ENCODE results near the gene SLC22A1. TPM values are rescaled to one million over a fixed set of nuclear protein-coding genes. Genes with fewer than 3 reads are reported as not detected.
"Not testable (repeated sequence)": the region's sequence is repeated elsewhere in the genome, so short reads cannot be mapped to it uniquely, and the experiment has no call there.

The SLC22A1 gene
- polyA plus RNA-seq, 3 donors: 0.82 to 1.0 (median 0.89) TPM

DNA sequence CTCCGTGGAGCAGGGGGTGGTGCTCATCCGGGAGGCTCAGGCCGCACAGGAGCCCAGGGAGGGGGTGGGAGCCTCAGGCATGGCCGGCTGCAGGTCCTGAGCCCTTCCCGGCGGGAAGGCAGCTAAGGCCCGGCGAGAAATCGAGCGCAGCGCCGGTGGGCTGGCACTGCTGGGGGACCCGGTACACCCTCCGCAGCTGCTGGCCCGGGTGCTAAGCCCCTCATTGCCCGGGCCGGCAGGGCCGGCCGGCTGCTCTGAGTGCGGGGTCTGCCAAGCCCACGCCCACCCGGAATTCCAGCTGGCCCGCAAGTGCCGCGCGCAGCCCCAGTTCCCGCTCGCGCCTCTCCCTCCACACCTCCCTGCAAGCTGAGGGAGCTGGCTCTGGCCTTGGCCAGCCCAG is 7.1 kb upstream of the SLC22A1 start:
- DNase-seq (ENCODE audit: extremely low read depth in 1 of 11, low read depth in 9 of 11, low spot score in 4 of 11): not testable (repeated sequence)

DNA sequence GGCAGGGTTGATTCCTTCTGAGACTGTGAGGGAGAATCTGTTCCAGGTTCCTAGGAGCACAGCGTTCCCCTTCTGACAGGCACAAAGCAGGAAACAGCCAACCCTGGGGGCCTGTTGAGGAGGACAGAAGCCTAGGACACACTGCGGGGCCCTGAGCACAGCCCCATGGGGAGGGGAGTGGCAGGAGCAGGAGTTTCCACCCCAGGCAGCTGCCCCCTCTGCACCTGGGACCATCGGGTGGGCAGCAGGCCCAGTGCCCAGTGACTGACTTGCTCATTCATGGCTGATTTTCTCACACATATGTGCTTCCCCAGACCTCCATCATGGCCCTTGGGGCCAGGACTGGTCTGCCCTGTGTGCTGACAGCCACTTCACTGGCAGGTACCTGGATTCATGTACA is 6.2 kb upstream of the SLC22A1 start:
- no peak for DNase-seq (ENCODE audit: extremely low read depth in 1 of 11, low read depth in 9 of 11, low spot score in 4 of 11)

DNA sequence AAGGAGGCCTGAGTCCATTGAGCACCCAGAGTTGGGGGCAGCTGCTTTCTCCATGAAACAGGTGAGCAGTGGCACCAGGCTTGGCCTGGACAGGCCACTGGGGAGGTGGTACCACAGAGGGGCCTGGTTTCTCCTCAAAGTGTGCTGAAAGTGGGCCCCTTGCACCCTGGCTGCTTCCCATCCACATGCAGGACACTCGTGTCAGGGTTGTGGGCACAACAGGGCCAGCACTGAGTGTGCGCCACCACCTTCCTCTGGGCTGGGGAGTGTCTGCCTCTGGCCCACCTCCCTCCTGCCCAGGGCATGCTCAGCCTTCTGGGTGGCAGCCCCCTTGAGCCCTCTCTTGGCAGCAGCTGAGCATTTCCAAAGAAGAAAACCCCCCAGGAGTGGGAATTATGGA is 5.2 kb upstream of the SLC22A1 start:
- no peak for DNase-seq (ENCODE audit: extremely low read depth in 1 of 11, low read depth in 9 of 11, low spot score in 4 of 11)

DNA sequence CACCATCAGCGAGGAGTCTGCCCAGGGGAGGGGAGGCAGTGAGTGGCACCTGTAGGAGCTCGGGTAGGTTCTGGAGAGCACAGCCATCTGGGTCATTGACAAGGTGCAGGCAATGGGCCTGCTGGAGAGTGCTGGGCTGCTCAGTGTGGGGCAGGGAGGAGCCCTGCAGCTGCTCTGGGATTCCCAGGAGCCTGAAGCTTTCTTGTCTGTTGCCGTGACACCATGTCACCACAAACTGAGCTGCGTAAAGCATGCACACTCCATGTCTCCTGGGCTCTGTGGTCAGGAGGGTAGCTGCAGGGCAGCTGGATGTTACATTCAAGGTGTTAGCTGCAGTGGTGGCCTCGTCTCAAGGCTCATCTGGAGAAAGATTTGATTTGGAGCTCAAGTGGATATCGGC is 4.5 kb upstream of the SLC22A1 start:
- no peak for DNase-seq (ENCODE audit: extremely low read depth in 1 of 11, low read depth in 9 of 11, low spot score in 4 of 11)

DNA sequence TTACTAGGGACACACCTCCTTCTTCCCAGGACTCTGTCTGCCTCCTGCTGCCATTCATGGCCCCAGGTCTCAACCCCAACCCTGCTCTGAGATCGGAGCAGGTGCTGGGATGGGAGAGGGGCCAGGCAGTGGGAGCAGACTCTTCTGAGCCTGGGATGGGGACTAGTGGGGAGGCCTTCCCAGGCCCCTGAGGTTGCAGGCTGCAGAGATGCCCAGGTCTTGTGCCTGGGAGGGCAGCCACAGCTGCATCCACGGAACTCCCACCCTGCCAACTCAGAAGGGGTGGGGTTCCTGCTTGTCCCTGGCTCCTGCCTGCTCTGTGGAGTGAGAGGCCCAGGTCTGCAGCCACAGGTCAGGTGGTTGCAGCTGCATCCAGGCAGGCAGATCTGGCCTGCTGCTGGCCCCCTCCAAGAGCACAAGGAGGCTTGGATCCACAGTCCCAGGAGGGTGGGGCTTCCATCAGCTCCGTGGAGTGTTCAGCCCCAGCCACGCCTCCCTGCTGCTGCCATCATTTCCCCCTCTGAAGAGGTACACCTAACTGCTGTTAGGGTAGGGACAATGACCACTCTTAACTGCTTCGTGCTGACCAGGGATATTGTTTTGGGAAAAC is 2.9 kb upstream of the SLC22A1 start:
- DNase-seq (ENCODE audit: extremely low read depth in 1 of 11, low read depth in 9 of 11, low spot score in 4 of 11): no peak

DNA sequence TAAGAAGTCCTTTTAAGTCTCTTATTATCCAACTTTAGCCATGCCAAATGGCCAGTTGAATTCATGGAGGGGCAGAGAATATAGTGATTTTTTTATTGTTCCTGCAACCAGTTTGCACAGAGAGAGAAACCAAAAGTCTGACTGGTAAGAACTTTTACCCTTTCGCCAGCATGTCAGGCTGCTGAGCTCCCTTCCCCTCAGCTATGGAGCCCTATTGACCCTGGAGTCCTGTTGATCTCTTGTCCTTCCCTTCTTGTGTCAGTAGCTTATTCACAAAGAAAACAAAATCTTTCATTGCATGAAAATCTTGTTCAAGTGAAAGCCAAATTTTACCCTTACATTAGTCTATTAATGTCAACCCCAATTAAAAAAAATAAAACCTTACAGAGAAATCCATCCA is 1.5 kb upstream of the SLC22A1 start:
- DNase-seq (ENCODE audit: extremely low read depth in 1 of 11, low read depth in 9 of 11, low spot score in 4 of 11): no peak

DNA sequence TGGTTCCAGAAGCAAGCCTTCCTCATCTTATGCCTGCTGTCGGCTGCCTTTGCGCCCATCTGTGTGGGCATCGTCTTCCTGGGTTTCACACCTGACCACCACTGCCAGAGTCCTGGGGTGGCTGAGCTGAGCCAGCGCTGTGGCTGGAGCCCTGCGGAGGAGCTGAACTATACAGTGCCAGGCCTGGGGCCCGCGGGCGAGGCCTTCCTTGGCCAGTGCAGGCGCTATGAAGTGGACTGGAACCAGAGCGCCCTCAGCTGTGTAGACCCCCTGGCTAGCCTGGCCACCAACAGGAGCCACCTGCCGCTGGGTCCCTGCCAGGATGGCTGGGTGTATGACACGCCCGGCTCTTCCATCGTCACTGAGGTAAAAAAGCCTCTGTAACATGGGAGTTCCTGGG is 366 bp downstream of the SLC22A1 start:
- no peak for DNase-seq (ENCODE audit: extremely low read depth in 1 of 11, low read depth in 9 of 11, low spot score in 4 of 11)

DNA sequence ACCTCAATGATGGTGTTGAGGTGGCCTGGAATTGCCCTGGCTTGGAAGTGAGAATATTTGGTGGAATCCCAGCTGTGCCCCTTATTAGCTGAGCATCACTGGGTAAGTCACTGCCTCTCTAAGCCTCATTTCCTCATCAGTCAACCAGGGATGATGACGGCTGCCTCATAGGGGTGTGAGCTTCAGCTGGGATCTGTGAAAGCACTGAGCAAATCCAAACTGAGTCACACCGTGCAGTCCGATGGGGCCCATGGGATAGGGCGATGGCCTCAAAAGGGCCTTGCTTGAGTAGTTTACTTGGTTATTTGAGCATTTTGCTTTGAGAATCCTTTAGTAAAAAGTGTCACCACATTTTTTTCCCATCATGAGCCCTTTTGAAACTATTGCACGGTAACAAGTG is 1.1 kb downstream of the SLC22A1 start:
- DNase-seq (ENCODE audit: extremely low read depth in 1 of 11, low read depth in 9 of 11, low spot score in 4 of 11): no peak

DNA sequence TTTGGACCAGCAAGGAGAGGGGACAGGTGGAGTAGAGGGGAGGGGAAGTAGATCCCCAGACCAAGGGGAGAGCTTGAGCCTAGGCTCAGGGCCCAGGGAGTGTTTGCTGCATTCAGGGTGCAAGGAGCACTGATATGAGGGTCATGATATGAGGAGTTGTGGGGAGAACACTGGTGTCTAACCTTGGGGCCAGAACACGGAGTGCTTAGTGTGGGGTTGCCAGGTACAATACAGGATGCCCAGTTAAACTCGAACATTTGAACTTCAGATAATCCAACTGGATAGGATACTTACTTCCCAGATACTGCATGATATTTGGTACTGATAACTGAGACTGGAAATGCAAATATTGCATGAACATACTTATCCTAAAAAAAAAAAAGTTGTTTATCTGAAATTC is 2.4 kb downstream of the SLC22A1 start:
- no peak for DNase-seq (ENCODE audit: extremely low read depth in 1 of 11, low read depth in 9 of 11, low spot score in 4 of 11)

DNA sequence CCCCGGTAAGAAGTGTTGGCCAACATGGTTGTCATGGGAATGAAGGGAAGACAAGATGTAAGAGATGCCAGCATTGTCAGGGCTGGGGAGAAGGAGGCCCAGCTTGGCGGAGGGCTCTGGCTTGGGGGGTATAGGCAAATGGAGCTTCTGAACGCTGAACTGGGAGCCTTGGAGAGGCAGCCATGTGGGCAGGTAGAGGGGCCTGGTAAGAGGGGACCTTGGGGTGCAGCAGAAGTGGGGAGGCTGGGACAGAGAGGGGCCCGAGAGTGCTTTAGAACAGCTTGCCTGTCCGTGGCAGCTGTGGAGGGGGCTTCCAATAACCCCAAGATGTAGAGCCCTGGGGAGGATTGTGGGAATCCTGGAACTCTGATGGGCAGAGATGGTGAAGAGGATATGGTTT is 3.0 kb downstream of the SLC22A1 start:
- no peak for DNase-seq (ENCODE audit: extremely low read depth in 1 of 11, low read depth in 9 of 11, low spot score in 4 of 11)

DNA sequence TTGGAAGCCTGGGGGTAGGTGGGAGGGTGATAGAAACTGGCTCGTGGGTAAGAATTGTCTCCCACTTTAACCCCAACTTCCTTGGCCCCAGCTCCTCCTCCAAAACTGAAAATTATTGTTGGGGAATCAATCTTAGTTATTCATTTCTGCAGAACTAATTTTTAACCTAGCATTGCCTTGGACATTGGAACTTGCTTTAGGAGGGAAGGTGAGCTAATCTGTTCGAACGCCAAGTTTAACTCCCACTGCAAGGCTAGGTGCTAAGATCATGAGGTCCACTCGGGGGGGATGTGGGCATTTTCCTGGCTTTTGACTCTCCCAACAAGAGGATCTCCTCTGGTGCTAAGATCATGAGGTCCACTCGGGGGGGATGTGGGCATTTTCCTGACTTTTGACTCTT is 3.5 kb downstream of the SLC22A1 start:
- not testable (repeated sequence) for DNase-seq (ENCODE audit: extremely low read depth in 1 of 11, low read depth in 9 of 11, low spot score in 4 of 11)

DNA sequence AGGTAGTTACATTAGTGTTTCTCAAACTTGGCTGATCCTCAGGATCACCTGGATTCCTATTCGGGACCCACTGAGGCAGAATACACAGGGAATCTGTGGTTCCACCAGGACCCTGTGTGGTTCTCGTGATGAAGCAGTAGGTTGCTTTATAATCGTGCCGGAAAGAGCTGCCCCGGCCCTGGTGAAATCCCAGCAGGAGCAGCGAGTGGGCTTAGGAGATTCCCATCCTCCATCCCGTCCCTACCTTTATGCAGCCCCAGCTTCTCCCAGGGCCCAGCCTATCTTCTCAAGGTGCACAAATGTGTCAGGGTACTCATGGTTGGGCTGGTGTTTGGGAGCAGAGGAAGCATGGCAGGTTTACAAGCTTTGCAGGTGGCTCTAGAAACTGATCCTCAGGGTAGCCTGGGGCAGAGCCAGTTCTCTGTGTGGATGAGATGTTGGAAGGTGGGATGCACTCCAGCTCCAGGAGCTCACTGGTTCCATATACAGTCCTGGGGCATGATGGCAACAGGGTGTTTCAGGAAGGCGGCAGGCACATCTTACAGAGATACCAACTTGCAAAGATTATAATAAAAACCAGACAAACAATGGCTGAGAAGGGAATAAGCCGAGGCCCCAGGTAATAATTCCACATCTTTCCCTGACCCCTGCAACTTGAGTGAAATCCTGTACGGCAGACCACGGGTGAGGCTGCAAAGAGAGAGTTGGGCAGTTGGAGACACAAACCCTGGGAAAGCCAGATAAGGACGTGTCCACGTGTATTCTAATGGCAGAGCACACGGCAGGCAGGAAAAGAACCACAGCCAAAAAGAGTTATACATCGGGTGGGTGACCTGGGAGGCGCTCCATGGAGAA is 5.9 kb downstream of the SLC22A1 start:
- DNase-seq (ENCODE audit: extremely low read depth in 1 of 11, low read depth in 9 of 11, low spot score in 4 of 11): no peak

DNA sequence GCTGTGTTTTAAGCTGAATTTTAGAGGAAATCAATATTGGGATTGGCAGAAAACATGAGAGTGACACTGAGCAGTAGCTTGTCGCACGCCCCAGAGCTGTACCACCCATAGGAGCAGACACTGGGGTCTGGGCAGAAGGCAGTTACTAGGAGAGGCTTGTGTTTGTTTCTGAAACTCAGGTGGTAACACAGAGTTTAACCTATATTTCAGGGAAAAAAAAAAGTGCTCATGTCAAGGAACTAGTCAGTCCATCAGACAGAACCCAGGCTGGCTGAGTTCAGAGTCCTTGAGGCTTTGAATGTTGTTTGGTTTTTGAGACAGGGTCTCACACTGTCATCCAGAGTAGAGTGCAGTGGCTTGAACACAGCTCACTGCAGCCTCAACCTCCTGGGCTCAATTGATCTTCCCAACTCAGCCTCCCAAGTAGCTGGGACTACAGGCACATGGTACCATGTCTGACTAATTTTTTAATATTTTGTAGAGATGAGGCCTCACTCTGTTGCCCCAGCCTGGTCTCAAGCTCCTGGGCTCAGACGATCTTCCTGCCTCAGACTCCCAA is 6.6 kb downstream of the SLC22A1 start:
- DNase-seq (ENCODE audit: extremely low read depth in 1 of 11, low read depth in 9 of 11, low spot score in 4 of 11): no peak

DNA sequence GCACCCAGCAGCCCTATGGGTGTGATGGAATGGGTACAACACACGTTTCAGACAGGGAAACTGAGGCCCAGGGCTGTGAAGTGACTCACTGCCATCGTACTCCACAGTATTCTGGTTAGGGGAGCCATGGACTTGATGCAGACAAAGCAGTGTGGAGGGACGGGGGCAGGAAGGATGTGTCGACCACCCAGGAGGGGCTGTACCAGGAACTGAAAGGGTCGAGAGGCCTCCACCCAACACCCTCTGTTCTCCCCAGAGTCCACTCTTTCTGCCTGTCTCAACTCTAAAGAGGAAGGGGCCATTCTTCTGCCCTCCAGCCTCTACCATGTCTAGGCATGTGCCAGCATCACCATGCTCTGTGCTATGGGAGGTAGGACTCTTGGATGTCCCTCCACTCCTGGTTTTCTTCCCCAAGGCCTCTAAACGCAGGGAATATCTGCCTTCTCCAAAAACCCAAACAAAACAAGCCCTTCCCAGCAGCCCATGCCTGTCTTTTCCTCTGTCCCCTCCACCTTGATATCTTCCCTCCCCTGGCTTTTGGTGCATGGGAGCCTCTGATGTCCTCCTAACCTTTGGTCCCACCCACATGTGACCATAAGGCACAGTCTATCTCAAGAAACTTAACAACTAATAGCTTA is 7.4 kb downstream of the SLC22A1 start:
- no peak for DNase-seq (ENCODE audit: extremely low read depth in 1 of 11, low read depth in 9 of 11, low spot score in 4 of 11)

DNA sequence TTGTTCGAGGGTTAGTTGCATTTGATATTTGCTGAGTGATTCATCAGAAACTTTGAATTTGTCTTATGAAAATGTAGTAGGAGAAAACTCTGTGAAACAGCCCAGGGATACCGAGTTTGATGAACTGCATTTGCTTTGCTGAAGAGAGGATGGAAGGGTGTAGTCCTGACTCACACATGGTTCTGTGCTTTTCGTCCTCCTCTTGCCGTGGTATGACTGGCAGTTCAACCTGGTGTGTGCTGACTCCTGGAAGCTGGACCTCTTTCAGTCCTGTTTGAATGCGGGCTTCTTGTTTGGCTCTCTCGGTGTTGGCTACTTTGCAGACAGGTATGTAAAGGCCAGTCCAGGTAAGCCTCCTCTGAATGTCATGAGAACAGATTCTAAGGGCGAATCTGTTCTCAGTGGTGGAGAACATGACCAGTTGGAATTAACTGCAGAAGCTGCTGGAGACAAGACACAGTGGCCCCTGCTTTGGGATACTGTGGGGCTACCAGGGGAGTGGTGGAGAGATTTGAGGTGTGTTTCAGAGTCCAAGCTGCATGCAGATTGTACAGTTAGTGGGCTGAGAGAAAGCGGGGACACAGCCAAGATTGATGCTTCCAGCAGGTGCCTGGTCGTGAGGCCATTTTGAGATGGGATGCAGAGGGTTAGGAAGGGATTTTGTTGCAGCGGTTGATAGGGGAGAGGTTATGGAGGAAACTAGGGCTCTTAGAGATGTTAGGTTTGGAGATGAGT is 8.4 kb downstream of the SLC22A1 start:
- DNase-seq (ENCODE audit: extremely low read depth in 1 of 11, low read depth in 9 of 11, low spot score in 4 of 11): no peak

DNA sequence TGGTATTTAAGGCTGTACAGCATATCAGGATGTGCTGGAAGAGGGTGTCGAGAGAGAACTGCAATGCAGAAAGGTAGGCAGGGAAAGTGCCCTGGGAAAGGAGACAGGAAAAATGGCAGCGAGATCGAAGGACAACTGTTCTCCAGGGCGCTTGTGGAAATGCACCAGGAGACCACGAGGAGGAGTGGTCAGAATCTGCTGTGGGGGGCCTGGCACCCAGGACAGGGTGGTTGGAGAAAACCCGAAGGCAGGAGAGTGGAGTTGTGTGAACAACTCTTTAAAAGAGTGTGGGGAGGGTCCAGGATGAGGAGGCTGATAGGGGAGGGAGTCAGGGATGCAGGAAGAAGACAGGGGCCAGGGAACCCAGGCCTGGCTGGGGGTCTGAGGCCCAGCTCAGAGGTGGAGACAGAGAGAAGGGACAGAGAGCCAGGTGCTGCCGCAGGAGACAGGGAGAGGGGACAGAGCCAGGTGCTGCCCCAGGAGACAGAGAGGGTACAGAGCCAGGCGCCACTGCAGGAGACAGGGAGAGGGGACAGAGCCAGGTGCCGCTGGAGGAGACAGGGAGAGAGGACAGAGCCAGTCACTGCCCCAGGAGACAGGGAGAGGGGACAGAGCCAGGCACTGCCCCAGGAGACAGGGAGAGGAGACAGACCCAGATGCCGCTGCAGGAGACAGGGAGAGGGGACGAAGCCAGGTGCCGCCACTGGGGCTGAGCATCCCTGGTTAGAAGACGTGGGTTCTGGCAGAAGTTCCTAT is 9.3 kb downstream of the SLC22A1 start:
- no peak for DNase-seq (ENCODE audit: extremely low read depth in 1 of 11, low read depth in 9 of 11, low spot score in 4 of 11)

DNA sequence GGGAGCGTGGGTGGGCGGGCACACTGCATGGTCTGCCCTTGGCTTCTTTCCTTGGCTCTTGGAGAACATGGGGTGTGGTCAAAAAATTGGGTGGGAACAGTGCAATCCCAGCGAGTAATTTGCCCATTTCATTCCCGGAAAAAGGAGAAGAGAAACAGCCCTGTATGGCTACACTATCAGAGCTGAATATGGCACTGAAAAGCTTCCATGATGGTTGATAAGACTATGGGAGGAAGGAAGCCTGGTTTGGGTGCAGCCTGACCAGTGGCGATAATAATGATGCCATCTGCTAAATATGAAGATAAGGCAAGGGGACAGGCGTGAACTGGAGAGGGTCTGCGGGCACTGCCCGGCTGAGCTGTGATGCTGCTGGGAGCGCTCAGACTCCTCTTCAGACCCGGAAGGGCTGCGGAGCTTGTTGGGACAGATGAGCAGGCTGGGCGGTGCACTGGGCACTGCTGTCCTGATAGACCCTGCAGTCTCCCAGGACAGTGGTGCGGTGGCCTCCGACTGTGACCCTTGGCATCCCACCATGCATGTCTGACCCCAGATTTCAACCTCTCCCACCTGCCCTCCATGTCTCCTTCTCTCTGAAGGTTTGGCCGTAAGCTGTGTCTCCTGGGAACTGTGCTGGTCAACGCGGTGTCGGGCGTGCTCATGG is 10.2 kb downstream of the SLC22A1 start:
- no peak for DNase-seq (ENCODE audit: extremely low read depth in 1 of 11, low read depth in 9 of 11, low spot score in 4 of 11)

DNA sequence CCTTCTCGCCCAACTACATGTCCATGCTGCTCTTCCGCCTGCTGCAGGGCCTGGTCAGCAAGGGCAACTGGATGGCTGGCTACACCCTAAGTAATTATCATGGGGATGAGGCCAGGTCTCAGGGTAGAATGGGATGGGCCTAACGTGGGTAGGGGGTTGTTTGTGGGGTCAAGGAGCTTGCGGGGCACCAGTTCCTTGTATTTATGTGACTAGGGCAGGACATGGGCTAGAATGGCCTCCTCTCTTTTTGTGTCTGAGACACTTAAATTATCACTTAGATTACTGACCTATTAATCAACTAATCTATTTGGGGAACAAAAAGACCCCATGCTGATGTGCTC is 10.7 kb downstream of the SLC22A1 start:
- DNase-seq (ENCODE audit: extremely low read depth in 1 of 11, low read depth in 9 of 11, low spot score in 4 of 11): no peak
